Measurements from ENCODE around the gene RPL22. TPM values are rescaled to one million over a fixed set of nuclear protein-coding genes. Genes with fewer than 3 reads are reported as not detected.

Gene RPL22
- total RNA-seq, 1 donor from 2014 or later, result 283 TPM

DNA sequence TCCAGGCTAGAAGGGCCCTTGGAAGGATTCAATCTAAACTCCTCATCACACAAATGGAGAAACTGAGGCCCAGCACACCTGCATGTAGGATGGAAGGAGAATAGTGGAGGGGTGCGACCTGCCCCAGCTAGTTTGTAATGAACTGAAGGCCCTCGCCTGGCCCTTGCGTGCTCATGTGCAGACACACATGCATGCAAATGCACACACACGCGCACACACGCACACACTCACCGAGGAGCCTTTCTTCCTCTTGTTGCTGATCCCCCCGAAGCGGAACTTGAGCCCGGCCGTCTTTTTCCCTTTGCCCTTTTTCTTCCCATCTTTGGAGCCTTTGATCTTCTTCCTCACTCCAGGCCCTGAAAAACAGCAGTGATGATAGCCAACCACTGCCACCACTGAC is 47.2 kb downstream of the RPL22 start:
- TF ChIP-seq, protein P1, sequence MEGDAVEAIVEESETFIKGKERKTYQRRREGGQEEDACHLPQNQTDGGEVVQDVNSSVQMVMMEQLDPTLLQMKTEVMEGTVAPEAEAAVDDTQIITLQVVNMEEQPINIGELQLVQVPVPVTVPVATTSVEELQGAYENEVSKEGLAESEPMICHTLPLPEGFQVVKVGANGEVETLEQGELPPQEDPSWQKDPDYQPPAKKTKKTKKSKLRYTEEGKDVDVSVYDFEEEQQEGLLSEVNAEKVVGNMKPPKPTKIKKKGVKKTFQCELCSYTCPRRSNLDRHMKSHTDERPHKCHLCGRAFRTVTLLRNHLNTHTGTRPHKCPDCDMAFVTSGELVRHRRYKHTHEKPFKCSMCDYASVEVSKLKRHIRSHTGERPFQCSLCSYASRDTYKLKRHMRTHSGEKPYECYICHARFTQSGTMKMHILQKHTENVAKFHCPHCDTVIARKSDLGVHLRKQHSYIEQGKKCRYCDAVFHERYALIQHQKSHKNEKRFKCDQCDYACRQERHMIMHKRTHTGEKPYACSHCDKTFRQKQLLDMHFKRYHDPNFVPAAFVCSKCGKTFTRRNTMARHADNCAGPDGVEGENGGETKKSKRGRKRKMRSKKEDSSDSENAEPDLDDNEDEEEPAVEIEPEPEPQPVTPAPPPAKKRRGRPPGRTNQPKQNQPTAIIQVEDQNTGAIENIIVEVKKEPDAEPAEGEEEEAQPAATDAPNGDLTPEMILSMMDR (IDR thresholded peaks at IDR 0.05; ENCODE audit: insufficient read depth, low read depth, low read length), result no peak
- no peak for TF ChIP-seq EZH2 (IDR thresholded peaks at IDR 0.05; ENCODE audit: insufficient read depth, low read length)
- Mint-ChIP-seq H3K4me1 (ENCODE audit: low read depth, unreplicated experiment) (peaks cover 4% of the 10 kb centered on the region), H3K27me3 (ENCODE audit: low read depth, unreplicated experiment) (peaks cover 34% of the 10 kb centered on the region), H3K9me3 (ENCODE audit: unreplicated experiment) (peaks cover 3% of the 10 kb centered on the region), H3K4me3 (ENCODE audit: unreplicated experiment) (no peak overlapping the region), H3K27ac (ENCODE audit: unreplicated experiment) (no peak overlapping the region), H3K36me3 (ENCODE audit: low read depth, unreplicated experiment) (peaks cover 3% of the 10 kb centered on the region)
- Histone ChIP-seq H3K4me3 (ENCODE audit: insufficient read depth, low read depth, low read length) (no peak overlapping the region), H3K4me2 (ENCODE audit: low read length) (no peak overlapping the region), H3K27ac (ENCODE audit: low read depth, low read length) (no peak overlapping the region), H3K9ac (ENCODE audit: low read length) (no peak overlapping the region), H4K20me1 (ENCODE audit: insufficient read depth, low read length) (peaks cover 3% of the 10 kb centered on the region), H2AFZ (ENCODE audit: low read depth, low read length) (no peak overlapping the region), H3K79me2 (ENCODE audit: insufficient read depth, low read length) (no peaks in the 10 kb centered on the region), H3K36me3 (ENCODE audit: insufficient read depth, low read length) (no peaks in the 10 kb centered on the region), H3K4me1 (ENCODE audit: insufficient read depth, low read length) (peaks cover 4% of the 10 kb centered on the region), H3K9me3 (ENCODE audit: insufficient read depth, low read depth, low read length) (no peaks in the 10 kb centered on the region), H3K27me3 (ENCODE audit: insufficient read depth, low read length) (peaks cover 4% of the 10 kb centered on the region)
- DNase-seq (ENCODE audit: low read depth) (no peak), FAIRE-seq (no peak)

DNA sequence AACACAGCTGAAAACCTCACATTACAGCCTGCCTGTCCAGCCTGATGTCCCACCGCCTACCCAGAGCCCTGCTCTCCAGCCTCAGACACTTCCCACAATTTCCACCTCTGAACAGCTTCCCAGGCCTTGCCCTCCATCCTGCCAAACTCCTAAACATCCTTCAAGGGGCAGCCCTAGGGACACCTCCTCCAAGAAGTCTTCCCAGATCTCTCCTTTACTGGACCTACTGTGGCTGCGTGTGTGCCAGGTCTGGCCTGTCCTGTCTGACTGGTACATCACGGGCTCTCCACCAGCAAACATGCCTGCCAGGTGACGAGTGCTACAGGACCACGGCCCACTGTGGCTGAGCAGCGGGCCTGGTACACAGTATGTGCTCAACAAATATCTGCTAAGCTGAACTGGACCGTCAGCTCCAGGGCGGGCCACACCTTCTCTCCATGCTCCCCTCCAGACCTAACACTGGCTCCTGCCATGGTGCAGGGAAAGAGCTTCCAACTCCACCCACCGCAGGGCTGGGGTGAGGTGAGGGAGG is 48.0 kb downstream of the RPL22 start:
- no peak overlapping the region for H3K4me2 ChIP-seq (ENCODE audit: low read length)
- FAIRE-seq (no peak), DNase-seq (ENCODE audit: low read depth) (no peak)
- Mint-ChIP-seq H3K9me3 (ENCODE audit: unreplicated experiment) (peaks cover 3% of the 10 kb centered on the region), H3K27me3 (ENCODE audit: low read depth, unreplicated experiment) (peaks cover 41% of the 10 kb centered on the region), H3K4me1 (ENCODE audit: low read depth, unreplicated experiment) (no peaks in the 10 kb centered on the region), H3K4me3 (ENCODE audit: unreplicated experiment) (no peak overlapping the region), H3K36me3 (ENCODE audit: low read depth, unreplicated experiment) (peaks cover 3% of the 10 kb centered on the region), H3K27ac (ENCODE audit: unreplicated experiment) (no peak overlapping the region)
- no peaks in the 10 kb centered on the region for H3K9me3 ChIP-seq (ENCODE audit: insufficient read depth, low read depth, low read length)
- no peak overlapping the region for H3K9ac ChIP-seq (ENCODE audit: low read length)
- H4K20me1 ChIP-seq (ENCODE audit: insufficient read depth, low read length), result no peaks in the 10 kb centered on the region
- no peak overlapping the region for H2AFZ ChIP-seq (ENCODE audit: low read depth, low read length)
- no peaks in the 10 kb centered on the region for H3K36me3 ChIP-seq (ENCODE audit: insufficient read depth, low read length)
- H3K4me1 ChIP-seq (ENCODE audit: insufficient read depth, low read length), result no peaks in the 10 kb centered on the region
- TF ChIP-seq EZH2 (IDR thresholded peaks at IDR 0.05; ENCODE audit: insufficient read depth, low read length), result no peak
- TF ChIP-seq, protein P1 (IDR thresholded peaks at IDR 0.05; ENCODE audit: insufficient read depth, low read depth, low read length), result no peak
- H3K79me2 ChIP-seq (ENCODE audit: insufficient read depth, low read length), result no peaks in the 10 kb centered on the region
- H3K27me3 ChIP-seq (ENCODE audit: insufficient read depth, low read length), result peaks cover 4% of the 10 kb centered on the region
- no peak overlapping the region for H3K4me3 ChIP-seq (ENCODE audit: insufficient read depth, low read depth, low read length)
- no peak overlapping the region for H3K27ac ChIP-seq (ENCODE audit: low read depth, low read length)
